ENCODE data around the gene ZNF343.
"Not testable (repeated sequence)": the region's sequence is repeated elsewhere in the genome, so short reads cannot be mapped to it uniquely, and the experiment has no call there.

GRCh38 chr20:2522826-2523429 lies 14.2 kb upstream of the ZNF343 start:
- not testable (repeated sequence) for TF ChIP-seq ZNF274 (IDR thresholded peaks at IDR 0.05; ENCODE audit: low read depth, low read length); YY1 (IDR thresholded peaks at IDR 0.05; ENCODE audit: insufficient read depth, insufficient read length)

Measured in NT2/D1 (cell line).